Uterus (tissue), 4 donors: ENCODE data around the gene THOC1. TPM values are rescaled to one million over a fixed set of nuclear protein-coding genes. Genes with fewer than 3 reads are reported as not detected.

Experiments
- DNase-seq, 2 donors: peaks; one replicate each; pipeline ENCODE4 v3.0.0-alpha.2; 2019 to 2020
- H3K27ac ChIP-seq, 2 donors: fragments of 200-600 bp; sonication (generic); 1 replicate in 1 of 2; 2 replicates in 1 of 2; pipeline ENCODE4 v1.5.1; 2016 to 2018
- H3K27me3 ChIP-seq, 2 donors: fragments of 200-600 bp; sonication (generic); one replicate each; pipeline ENCODE4 v1.5.1; 2018 to 2019; ENCODE audit warnings: control low read depth in 1 of 2
- H3K36me3 ChIP-seq, 2 donors: fragments of 200-600 bp; sonication (generic); one replicate each; pipeline ENCODE4 v1.5.1; 2019; ENCODE audit warnings: control low read depth in 1 of 2
- H3K4me1 ChIP-seq, 2 donors: fragments of 200-600 bp; sonication (generic); one replicate each; pipeline ENCODE4 v1.5.1; 2018 to 2019; ENCODE audit warnings: control low read depth in 1 of 2
- H3K4me3 ChIP-seq, 2 donors: fragments of 200-600 bp; sonication (generic); 1 replicate in 1 of 2; 2 replicates in 1 of 2; pipeline ENCODE4 v1.5.1; 2018 to 2019; ENCODE audit warnings: mild to moderate bottlenecking in 1 of 2
- H3K9me3 ChIP-seq, 2 donors: fragments of 200-600 bp; sonication (generic); one replicate each; pipeline ENCODE4 v1.5.1; 2019; ENCODE audit warnings: control low read depth in 1 of 2
- CTCF ChIP-seq, 4 experiments: fragments of 200-600 bp in 2 of 4; fragments of 450-650 bp in 2 of 4; sonication (generic) in 2 of 4; IDR thresholded peaks; one replicate each; pipeline ENCODE4 v1.5.1; 2016 to 2019; ENCODE audit warnings: antibody characterized with exemption in 4 of 4, mild to moderate bottlenecking in 2 of 4, moderate library complexity in 1 of 4
- POLR2A ChIP-seq, 2 donors: fragments of 450-650 bp; IDR thresholded peaks; one replicate each; pipeline ENCODE4 v1.6.1; 2016; ENCODE audit warnings: antibody characterized with exemption in 2 of 2, mild to moderate bottlenecking in 1 of 2, moderate library complexity in 1 of 2
- intact Hi-C: fragments of 100-400 bp; cut with DNase I; formaldehyde crosslinking; loops from one replicate; pipeline ENCODE4 v1.15.1; 2023; ENCODE audit warnings: low total_unique reads
- total RNA-seq, 4 donors: library from RNA; depleted of rRNA in 3 of 4; stranded (reverse); fragments of >200 nt in 3 of 4; gene quantifications; one replicate each; pipeline versions ENCODE4 v1.1.0 to v1.2.4, GENCODE V29; 2014 to 2023
- donor health status: DM: yes; HTN: yes; CAD: no.

Gene THOC1
- total RNA-seq, 4 donors from 2014 or later = 58.2 to 245 (median 98.6) TPM

DNA sequence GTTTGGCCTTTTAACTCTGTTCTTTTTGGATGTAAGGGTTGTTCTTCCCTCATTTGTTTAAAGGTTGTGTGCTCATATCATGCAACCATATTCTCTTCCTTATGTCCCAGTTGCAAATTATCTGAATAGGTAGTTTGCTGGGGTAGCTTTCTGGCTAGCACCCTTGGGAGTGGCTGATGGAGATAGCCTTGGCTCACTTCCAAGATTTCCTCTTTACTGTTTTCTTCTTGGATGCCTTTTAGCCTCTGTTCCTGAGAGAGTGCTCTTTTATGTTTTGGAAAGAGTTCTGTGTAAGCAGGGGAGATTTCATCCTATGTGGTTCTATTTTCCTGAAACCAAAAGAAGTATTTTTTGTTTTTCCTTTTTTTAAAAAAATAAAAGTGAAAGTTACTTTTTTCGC, 84.1 kb downstream of the THOC1 start:
- H3K36me3 ChIP-seq = no peaks in the 10 kb centered on the region
- intact Hi-C loops = no loop called here
- DNase-seq = no peak
- H3K4me1 ChIP-seq = no peaks in the 10 kb centered on the region
- H3K4me3 ChIP-seq = no peak overlapping the region
- no peak overlapping the region for H3K27ac ChIP-seq
- no peaks in the 10 kb centered on the region for H3K9me3 ChIP-seq
- no peak for TF ChIP-seq POLR2A (IDR thresholded peaks at IDR 0.05)
- no peak for TF ChIP-seq CTCF (IDR thresholded peaks at IDR 0.05)
- no peaks in the 10 kb centered on the region for H3K27me3 ChIP-seq

DNA sequence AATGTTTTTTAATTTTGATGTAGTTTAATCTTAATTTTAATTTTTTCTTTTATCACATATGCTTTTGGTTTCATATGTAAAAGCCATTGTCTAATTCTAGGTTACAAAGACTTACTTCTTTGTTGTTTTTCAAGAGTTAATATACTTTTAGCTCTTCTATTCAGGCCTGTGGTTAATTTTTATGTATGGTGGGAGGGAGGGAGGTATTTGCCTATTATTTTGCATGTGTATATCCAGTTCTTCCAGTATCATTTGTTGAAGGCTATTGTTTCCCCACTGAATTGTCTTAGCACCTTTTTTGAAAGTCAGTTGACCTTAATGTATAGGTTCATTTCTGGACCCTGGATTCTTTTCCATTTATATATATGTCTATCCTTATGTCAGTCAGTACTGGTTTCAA, 86.1 kb downstream of the THOC1 start:
- H3K4me3 ChIP-seq = no peak overlapping the region
- no peak overlapping the region for H3K27ac ChIP-seq
- no peak for DNase-seq
- no peaks in the 10 kb centered on the region for H3K9me3 ChIP-seq
- no peaks in the 10 kb centered on the region for H3K36me3 ChIP-seq
- intact Hi-C loops = no loop called here
- no peaks in the 10 kb centered on the region for H3K4me1 ChIP-seq
- no peak for TF ChIP-seq POLR2A (IDR thresholded peaks at IDR 0.05)
- no peak for TF ChIP-seq CTCF (IDR thresholded peaks at IDR 0.05)
- no peaks in the 10 kb centered on the region for H3K27me3 ChIP-seq

DNA sequence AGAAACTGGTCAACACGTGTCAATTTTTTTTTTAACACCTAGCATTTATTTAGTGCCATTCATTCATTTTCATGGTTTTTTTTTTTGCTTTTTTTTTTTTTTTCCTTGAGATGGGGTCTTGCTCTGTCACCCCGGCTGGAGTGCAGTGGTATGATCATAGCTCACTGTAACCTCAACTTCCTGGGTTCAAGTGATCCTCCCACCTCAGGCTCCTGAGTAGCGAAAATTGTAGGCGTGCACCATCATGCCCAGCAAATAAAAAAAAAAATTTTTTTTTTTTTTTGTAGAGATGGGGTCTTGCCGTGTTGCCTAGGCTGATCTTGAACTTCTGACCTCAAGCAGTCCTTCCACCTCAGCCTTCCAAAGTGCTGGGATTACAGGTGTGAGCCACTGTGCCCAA, 88.3 kb downstream of the THOC1 start:
- Histone ChIP-seq H3K36me3 (no peaks in the 10 kb centered on the region), H3K9me3 (no peaks in the 10 kb centered on the region), H3K27ac (no peak overlapping the region), H3K4me1 (no peaks in the 10 kb centered on the region), H3K27me3 (no peaks in the 10 kb centered on the region), H3K4me3 (no peak overlapping the region)
- intact Hi-C loops = no loop called here
- no peak for DNase-seq
- TF ChIP-seq POLR2A (IDR thresholded peaks at IDR 0.05) (no peak), CTCF (IDR thresholded peaks at IDR 0.05) (no peak)

DNA sequence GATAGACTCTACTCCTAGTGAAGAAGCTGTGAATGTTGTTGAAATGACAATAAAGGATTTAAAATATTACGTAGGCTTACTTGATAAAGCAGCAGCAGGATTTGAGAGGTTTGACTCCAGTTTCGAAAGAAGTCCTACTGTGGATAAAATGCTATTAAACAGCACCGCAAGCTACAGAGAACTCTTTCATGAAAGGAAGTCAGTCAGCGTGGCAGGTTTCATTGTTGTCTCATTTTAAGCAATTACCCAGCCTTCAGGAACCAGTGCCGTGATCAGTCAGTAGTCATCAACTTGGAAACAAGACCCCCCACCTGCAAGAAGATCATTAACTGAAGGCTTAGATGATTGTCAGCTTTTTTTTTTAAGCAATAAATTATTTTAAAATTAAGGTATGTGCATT, 95.5 kb downstream of the THOC1 start:
- no peak for DNase-seq
- no peak overlapping the region for H3K4me3 ChIP-seq
- intact Hi-C loops = no loop called here
- no peak overlapping the region for H3K27ac ChIP-seq
- H3K9me3 ChIP-seq = no peaks in the 10 kb centered on the region
- H3K36me3 ChIP-seq = no peaks in the 10 kb centered on the region
- TF ChIP-seq POLR2A (IDR thresholded peaks at IDR 0.05) = no peak
- TF ChIP-seq CTCF (IDR thresholded peaks at IDR 0.05) = no peak
- no peaks in the 10 kb centered on the region for H3K27me3 ChIP-seq
- no peaks in the 10 kb centered on the region for H3K4me1 ChIP-seq

Other genes with a start within 250 kb of the THOC1 start
- under 1 TPM in 2 of 4 donors, not detected in 2; 0.46 to 0.76 TPM for gene TUBB8B, start 218.4 kb downstream of the THOC1 start, total RNA-seq
- gene USP14, start 109.5 kb downstream of the THOC1 start, total RNA-seq = 10 to 100 TPM; 52.5 to 86.1 (median 60.4) TPM
- gene COLEC12, start 232.7 kb upstream of the THOC1 start, total RNA-seq = 10 to 100 TPM; 20.2 to 81.3 (median 29.1) TPM